ENCODE measurements around the gene TP53TG5. TPM values are rescaled to one million over a fixed set of nuclear protein-coding genes. Genes with fewer than 3 reads are reported as not detected.
A peak's percentile ranks its signal among the peaks of the same experiment; 100 is the strongest.

TP53TG5 gene
- total RNA-seq, result 1 to 10 TPM in 1 of 3 donors, not detected in 2; 1.3 TPM

GRCh38 chr20:45378191-45378590 is at the start of gene TP53TG5:
TP53TG5 (minus strand) TSS chr20:45378325; CDS start chr20:45378236, 89 bp downstream.
- TF ChIP-seq POLR2AphosphoS5 (IDR thresholded peaks at IDR 0.05), result no peak
- TF ChIP-seq CTCF (IDR thresholded peaks at IDR 0.05), result no peak
- no peak for TF ChIP-seq POLR2A (IDR thresholded peaks at IDR 0.05)
- Histone ChIP-seq H3K4me3 (no peak within 1 kb of the TSS), H3K27me3 (no peaks in the 10 kb centered on the region), H3K4me1 (no peaks in the 10 kb centered on the region), H3K27ac (peak within 1 kb of the TSS in 1 of 2 donors; percentile 21), H3K36me3 (no peaks in the 10 kb centered on the region), H3K9me3 (no peaks in the 10 kb centered on the region)
- no peak for DNase-seq (ENCODE audit: low spot score in 2 of 2)
- intact Hi-C loops (cut with DNase I; ENCODE audit: low total_unique reads), result loop anchor here (10.0 kb wide), 1 partner anchor 47 kb away; no protein-coding TSS in a partner anchor

GRCh38 chr20:45427236-45428149 is 49.4 kb upstream of the TP53TG5 start:
- Histone ChIP-seq H3K27me3 (no peaks in the 10 kb centered on the region), H3K4me3 (no peak overlapping the region), H3K27ac (peak overlapping the region in 1 of 2 donors; percentile 52), H3K9me3 (no peaks in the 10 kb centered on the region), H3K4me1 (no peaks in the 10 kb centered on the region), H3K36me3 (no peaks in the 10 kb centered on the region)
- DNase-seq (ENCODE audit: low spot score in 2 of 2), result no peak
- intact Hi-C loops (cut with DNase I; ENCODE audit: low total_unique reads), result loop anchor here (10.0 kb wide), 1 partner anchor 53 kb away; the partner anchor contains the start of gene TP53TG5
- no peak for TF ChIP-seq POLR2AphosphoS5 (IDR thresholded peaks at IDR 0.05)
- no peak for TF ChIP-seq CTCF (IDR thresholded peaks at IDR 0.05)
- no peak for TF ChIP-seq POLR2A (IDR thresholded peaks at IDR 0.05)

- no peak overlapping the region for H3K4me3 ChIP-seq
- H3K36me3 ChIP-seq, result no peaks in the 10 kb centered on the region
- H3K9me3 ChIP-seq, result no peaks in the 10 kb centered on the region
- intact Hi-C loops (cut with DNase I; ENCODE audit: low total_unique reads), result loop anchor here (10.0 kb wide), 1 partner anchor 52 kb away; the partner anchor contains the start of gene TP53TG5
- TF ChIP-seq POLR2A (IDR thresholded peaks at IDR 0.05) (no peak), CTCF (IDR thresholded peaks at IDR 0.05) (no peak), POLR2AphosphoS5 (IDR thresholded peaks at IDR 0.05) (no peak)
- H3K4me1 ChIP-seq, result no peaks in the 10 kb centered on the region
- no peak for DNase-seq (ENCODE audit: low spot score in 2 of 2)
- peak overlapping the region in 1 of 2 donors; percentile 52 for H3K27ac ChIP-seq
- H3K27me3 ChIP-seq, result no peaks in the 10 kb centered on the region
Measured at GRCh38 chr20:45426320-45427016, 48.3 kb upstream of the TP53TG5 start.

GRCh38 chr20:45425561-45425960 is 47.4 kb upstream of the TP53TG5 start:
- H3K36me3 ChIP-seq, result no peaks in the 10 kb centered on the region
- no peaks in the 10 kb centered on the region for H3K27me3 ChIP-seq
- TF ChIP-seq POLR2A (IDR thresholded peaks at IDR 0.05) (no peak), POLR2AphosphoS5 (IDR thresholded peaks at IDR 0.05) (no peak), CTCF (IDR thresholded peaks at IDR 0.05) (no peak)
- H3K9me3 ChIP-seq, result no peaks in the 10 kb centered on the region
- intact Hi-C loops (cut with DNase I; ENCODE audit: low total_unique reads), result loop anchor here (10.0 kb wide), 1 partner anchor 51 kb away; the partner anchor contains the start of gene TP53TG5
- no peak for DNase-seq (ENCODE audit: low spot score in 2 of 2)
- H3K4me1 ChIP-seq, result no peaks in the 10 kb centered on the region
- H3K27ac ChIP-seq, result no peak overlapping the region
- H3K4me3 ChIP-seq, result no peak overlapping the region

Measured in breast epithelium (tissue), 4 donors.